Uterus (tissue), 2 donors: Measurements from ENCODE around the gene BACH2.

ENCODE experiments used
- POLR2A ChIP-seq, 2 donors: fragments of 450-650 bp; IDR thresholded peaks; one replicate each; pipeline ENCODE4 v1.6.1; 2016; ENCODE audit warnings: antibody characterized with exemption in 2 of 2, mild to moderate bottlenecking in 1 of 2, moderate library complexity in 1 of 2
- TF ChIP-seq, protein P1 (sequence below), 4 experiments: fragments of 200-600 bp in 2 of 4; fragments of 450-650 bp in 2 of 4; sonication (generic) in 2 of 4; IDR thresholded peaks; one replicate each; pipeline ENCODE4 v1.5.1; 2016 to 2019; ENCODE audit warnings: antibody characterized with exemption in 4 of 4, mild to moderate bottlenecking in 2 of 4, moderate library complexity in 1 of 4

DNA sequence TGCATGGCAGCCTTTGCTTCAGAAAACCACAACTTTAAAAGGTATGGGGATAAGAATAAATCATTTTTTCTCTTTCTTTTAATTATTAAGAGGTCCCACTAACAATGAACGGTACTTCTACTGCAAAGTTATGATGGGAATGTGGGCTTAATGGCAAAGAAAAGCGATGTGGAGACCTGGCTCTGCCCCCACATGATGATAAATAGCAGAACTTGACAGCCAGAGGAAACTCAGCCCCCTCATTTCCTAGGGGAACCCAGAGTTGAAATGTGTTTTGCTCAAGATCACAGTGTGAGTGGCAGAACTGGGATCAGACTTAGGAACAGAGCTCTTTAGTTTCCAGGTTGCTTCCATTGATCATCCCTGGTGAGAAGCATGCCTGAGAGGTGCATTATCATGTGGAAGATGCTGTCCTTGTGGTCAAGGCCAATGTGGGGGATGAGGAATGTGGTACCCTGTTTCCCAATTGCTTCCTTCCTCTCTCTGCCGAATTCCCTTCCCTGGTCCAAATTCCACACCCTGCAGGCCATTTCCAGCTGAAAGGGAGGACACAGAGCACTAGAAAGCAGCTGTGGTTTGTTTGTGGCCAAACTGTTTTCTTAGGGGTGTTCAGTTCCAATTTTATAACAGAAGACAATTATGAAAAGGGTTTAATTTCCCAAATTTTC, 66.0 kb downstream of the BACH2 start:
- TF ChIP-seq, protein P1, sequence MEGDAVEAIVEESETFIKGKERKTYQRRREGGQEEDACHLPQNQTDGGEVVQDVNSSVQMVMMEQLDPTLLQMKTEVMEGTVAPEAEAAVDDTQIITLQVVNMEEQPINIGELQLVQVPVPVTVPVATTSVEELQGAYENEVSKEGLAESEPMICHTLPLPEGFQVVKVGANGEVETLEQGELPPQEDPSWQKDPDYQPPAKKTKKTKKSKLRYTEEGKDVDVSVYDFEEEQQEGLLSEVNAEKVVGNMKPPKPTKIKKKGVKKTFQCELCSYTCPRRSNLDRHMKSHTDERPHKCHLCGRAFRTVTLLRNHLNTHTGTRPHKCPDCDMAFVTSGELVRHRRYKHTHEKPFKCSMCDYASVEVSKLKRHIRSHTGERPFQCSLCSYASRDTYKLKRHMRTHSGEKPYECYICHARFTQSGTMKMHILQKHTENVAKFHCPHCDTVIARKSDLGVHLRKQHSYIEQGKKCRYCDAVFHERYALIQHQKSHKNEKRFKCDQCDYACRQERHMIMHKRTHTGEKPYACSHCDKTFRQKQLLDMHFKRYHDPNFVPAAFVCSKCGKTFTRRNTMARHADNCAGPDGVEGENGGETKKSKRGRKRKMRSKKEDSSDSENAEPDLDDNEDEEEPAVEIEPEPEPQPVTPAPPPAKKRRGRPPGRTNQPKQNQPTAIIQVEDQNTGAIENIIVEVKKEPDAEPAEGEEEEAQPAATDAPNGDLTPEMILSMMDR (IDR thresholded peaks at IDR 0.05): no peak
- TF ChIP-seq POLR2A (IDR thresholded peaks at IDR 0.05): no peak
